Uterus (tissue), 4 donors: Measurements from ENCODE around the gene SLC25A17. TPM values are rescaled to one million over a fixed set of nuclear protein-coding genes. Genes with fewer than 3 reads are reported as not detected.

Experiments used
- DNase-seq, 2 donors: peaks; one replicate each; pipeline ENCODE4 v3.0.0-alpha.2; 2019 to 2020
- H3K27ac ChIP-seq, 2 donors: fragments of 200-600 bp; sonication (generic); 1 replicate in 1 of 2; 2 replicates in 1 of 2; pipeline ENCODE4 v1.5.1; 2016 to 2018
- H3K27me3 ChIP-seq, 2 donors: fragments of 200-600 bp; sonication (generic); one replicate each; pipeline ENCODE4 v1.5.1; 2018 to 2019; ENCODE audit warnings: control low read depth in 1 of 2
- H3K36me3 ChIP-seq, 2 donors: fragments of 200-600 bp; sonication (generic); one replicate each; pipeline ENCODE4 v1.5.1; 2019; ENCODE audit warnings: control low read depth in 1 of 2
- H3K4me1 ChIP-seq, 2 donors: fragments of 200-600 bp; sonication (generic); one replicate each; pipeline ENCODE4 v1.5.1; 2018 to 2019; ENCODE audit warnings: control low read depth in 1 of 2
- H3K4me3 ChIP-seq, 2 donors: fragments of 200-600 bp; sonication (generic); 1 replicate in 1 of 2; 2 replicates in 1 of 2; pipeline ENCODE4 v1.5.1; 2018 to 2019; ENCODE audit warnings: mild to moderate bottlenecking in 1 of 2
- H3K9me3 ChIP-seq, 2 donors: fragments of 200-600 bp; sonication (generic); one replicate each; pipeline ENCODE4 v1.5.1; 2019; ENCODE audit warnings: control low read depth in 1 of 2
- CTCF ChIP-seq, 4 experiments: fragments of 200-600 bp in 2 of 4; fragments of 450-650 bp in 2 of 4; sonication (generic) in 2 of 4; IDR thresholded peaks; one replicate each; pipeline ENCODE4 v1.5.1; 2016 to 2019; ENCODE audit warnings: antibody characterized with exemption in 4 of 4, mild to moderate bottlenecking in 2 of 4, moderate library complexity in 1 of 4
- POLR2A ChIP-seq, 2 donors: fragments of 450-650 bp; IDR thresholded peaks; one replicate each; pipeline ENCODE4 v1.6.1; 2016; ENCODE audit warnings: antibody characterized with exemption in 2 of 2, mild to moderate bottlenecking in 1 of 2, moderate library complexity in 1 of 2
- intact Hi-C: fragments of 100-400 bp; cut with DNase I; formaldehyde crosslinking; loops from one replicate; pipeline ENCODE4 v1.15.1; 2023; ENCODE audit warnings: low total_unique reads
- total RNA-seq, 4 donors: library from RNA; depleted of rRNA in 3 of 4; stranded (reverse); fragments of >200 nt in 3 of 4; gene quantifications; one replicate each; pipeline versions ENCODE4 v1.1.0 to v1.2.4, GENCODE V29; 2014 to 2023
- donor health status: DM: yes; HTN: yes; CAD: no.

SLC25A17 gene
- total RNA-seq, 4 donors from 2014 or later: 12.6 to 34.5 (median 20.7) TPM

DNA sequence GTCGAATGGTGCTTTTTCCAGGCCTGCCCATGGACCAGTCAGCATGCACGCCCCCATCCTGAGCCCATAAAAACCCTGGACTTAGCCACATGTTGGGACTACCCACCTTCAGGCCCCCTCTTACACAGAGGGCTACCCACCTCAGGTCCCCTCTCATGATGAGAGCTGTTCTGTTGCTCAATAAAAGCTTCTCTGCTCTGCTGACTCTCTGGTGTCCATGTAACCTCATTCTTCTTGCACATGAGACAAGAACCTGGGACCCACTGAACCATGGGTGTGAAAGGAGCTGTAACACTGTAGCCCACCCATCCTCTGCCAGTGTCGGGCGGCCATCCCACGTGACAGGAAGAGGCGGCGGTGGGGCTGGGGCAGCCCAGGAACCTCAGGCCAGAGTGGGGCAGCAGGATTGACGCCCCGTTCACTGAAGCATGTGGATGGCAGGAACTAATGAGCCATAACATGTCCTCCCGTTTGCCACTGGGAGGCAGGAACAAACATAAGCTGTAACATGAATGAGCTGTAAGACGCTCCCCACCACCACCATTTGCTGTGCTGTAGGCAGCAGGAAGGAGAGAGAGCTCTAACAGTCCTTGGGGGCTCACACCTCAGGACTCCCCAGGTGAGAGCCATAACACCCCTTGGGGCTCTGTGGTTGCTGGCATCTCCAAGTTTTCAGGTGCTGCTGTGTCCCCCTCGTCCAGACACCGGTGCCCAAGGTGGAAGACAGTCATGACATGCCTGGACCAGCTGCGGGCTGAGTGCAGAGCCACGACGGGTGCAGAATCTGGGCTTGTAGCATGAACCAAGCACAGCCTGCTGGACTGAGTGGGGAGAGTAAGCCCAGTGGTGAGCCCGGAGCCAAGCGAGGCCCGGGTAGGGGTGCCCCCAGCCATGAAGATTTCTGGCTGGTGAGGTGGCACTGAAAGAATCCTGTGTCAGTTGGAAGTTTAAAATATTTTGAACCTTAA is 70.5 kb downstream of the SLC25A17 start:
- TF ChIP-seq POLR2A (IDR thresholded peaks at IDR 0.05): no peak
- TF ChIP-seq CTCF (IDR thresholded peaks at IDR 0.05): no peak
- intact Hi-C loops: no loop called here

DNA sequence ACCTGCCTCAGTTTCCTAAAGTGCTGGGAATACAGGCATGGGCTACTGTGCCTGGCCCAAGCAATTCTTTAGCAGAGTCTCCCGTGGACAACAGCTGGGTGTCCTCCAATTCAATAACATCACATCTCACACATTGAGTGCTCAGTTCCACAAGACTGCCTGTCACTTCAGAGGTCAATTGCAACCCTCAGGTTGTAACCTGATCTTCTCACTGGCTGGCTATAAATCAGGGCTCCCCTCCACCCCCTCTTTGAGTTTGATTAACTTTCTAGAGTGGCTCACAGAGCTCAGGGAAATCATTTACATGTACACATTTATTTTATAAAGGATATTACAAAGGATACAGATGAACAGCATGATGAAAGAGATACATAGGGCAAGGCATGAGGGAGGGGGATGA is 71.8 kb downstream of the SLC25A17 start:
- intact Hi-C loops: no loop called here
- no peaks in the 10 kb centered on the region for H3K36me3 ChIP-seq
- H3K4me1 ChIP-seq: no peaks in the 10 kb centered on the region
- H3K4me3 ChIP-seq: no peak overlapping the region
- peak in 1 of 2 donors; percentile 8 for DNase-seq
- TF ChIP-seq POLR2A (IDR thresholded peaks at IDR 0.05) (no peak), CTCF (IDR thresholded peaks at IDR 0.05) (no peak)
- H3K27ac ChIP-seq: no peak overlapping the region
- H3K27me3 ChIP-seq: no peaks in the 10 kb centered on the region
- H3K9me3 ChIP-seq: no peaks in the 10 kb centered on the region

More for the DNA sequence above, 70.5 kb downstream of the SLC25A17 start:
- no peak overlapping the region for H3K4me3 ChIP-seq
- no peaks in the 10 kb centered on the region for H3K36me3 ChIP-seq
- H3K9me3 ChIP-seq: no peaks in the 10 kb centered on the region
- H3K27ac ChIP-seq: peak overlapping the region; percentile 56 to 71
- no peaks in the 10 kb centered on the region for H3K4me1 ChIP-seq
- no peak for DNase-seq
- H3K27me3 ChIP-seq: no peaks in the 10 kb centered on the region

- H3K36me3 ChIP-seq: no peaks in the 10 kb centered on the region
- no peaks in the 10 kb centered on the region for H3K9me3 ChIP-seq
- intact Hi-C loops: no loop called here
Measured at GRCh38 chr22:40746428-40747220, 72.5 kb downstream of the SLC25A17 start.

GRCh38 chr22:40743768-40744167 is 75.4 kb downstream of the SLC25A17 start:
- Histone ChIP-seq H3K27ac (no peak overlapping the region), H3K27me3 (no peaks in the 10 kb centered on the region), H3K4me3 (no peak overlapping the region), H3K4me1 (no peaks in the 10 kb centered on the region), H3K9me3 (no peaks in the 10 kb centered on the region), H3K36me3 (no peaks in the 10 kb centered on the region)
- no peak for TF ChIP-seq POLR2A (IDR thresholded peaks at IDR 0.05)
- TF ChIP-seq CTCF (IDR thresholded peaks at IDR 0.05): no peak
- no peak for DNase-seq
- intact Hi-C loops: no loop called here

More at GRCh38 chr22:40746428-40747220, 72.5 kb downstream of the SLC25A17 start:
- no peak overlapping the region for H3K4me3 ChIP-seq
- no peak for DNase-seq
- H3K27ac ChIP-seq: peak overlapping the region in 1 of 2 donors; percentile 21
- TF ChIP-seq CTCF (IDR thresholded peaks at IDR 0.05): no peak
- TF ChIP-seq POLR2A (IDR thresholded peaks at IDR 0.05): no peak
- H3K27me3 ChIP-seq: no peaks in the 10 kb centered on the region
- no peaks in the 10 kb centered on the region for H3K4me1 ChIP-seq
